Loucy (cell line): Measurements from ENCODE around the gene PSPN.

Experiments
- H2AFZ ChIP-seq: fragments of 200-600 bp; sonication (generic); 2 replicates; pipeline ENCODE4 v1.6.0; 2016; ENCODE audit warnings: antibody characterized with exemption, mild to moderate bottlenecking, low read length, moderate library complexity
- H3F3A ChIP-seq: fragments of 200-600 bp; 2 replicates; pipeline ENCODE4 v1.6.0; 2016; ENCODE audit warnings: antibody characterized with exemption, low read depth, mild to moderate bottlenecking
- H3K27me3 ChIP-seq: fragments of 200-600 bp; sonication (generic); 2 replicates; pipeline ENCODE4 v1.6.1; 2014; ENCODE audit warnings: low read length, mild to moderate bottlenecking; ENCODE audit not compliant: insufficient read depth, poor library complexity, severe bottlenecking
- H3K36me3 ChIP-seq: fragments of 200-600 bp; sonication (generic); 2 replicates; pipeline ENCODE4 v1.6.1; 2016; ENCODE audit warnings: low read length; ENCODE audit not compliant: insufficient read depth
- H3K4me1 ChIP-seq: fragments of 200-600 bp; sonication (generic); 2 replicates; pipeline ENCODE4 v1.5.1; 2014; ENCODE audit warnings: low read length, mild to moderate bottlenecking; ENCODE audit not compliant: insufficient read depth, poor library complexity, severe bottlenecking
- H3K4me2 ChIP-seq: fragments of 200-600 bp; sonication (generic); 2 replicates; pipeline ENCODE4 v1.6.0; 2014; ENCODE audit warnings: antibody characterized with exemption, low read length, low read depth, mild to moderate bottlenecking; ENCODE audit not compliant: poor library complexity, severe bottlenecking
- H3K4me3 ChIP-seq: fragments of 200-600 bp; sonication (generic); 2 replicates; pipeline ENCODE4 v1.5.1; 2014; ENCODE audit warnings: low read length, mild to moderate bottlenecking, mixed read lengths; ENCODE audit not compliant: poor library complexity, severe bottlenecking
- H3K79me2 ChIP-seq: fragments of 200-600 bp; sonication (generic); 2 replicates; pipeline ENCODE4 v1.6.1; 2014; ENCODE audit warnings: low read length; ENCODE audit not compliant: insufficient read depth
- H3K9ac ChIP-seq: fragments of 200-600 bp; sonication (generic); 2 replicates; pipeline ENCODE4 v1.6.0; 2014; ENCODE audit warnings: mild to moderate bottlenecking, low read depth, low read length, moderate library complexity; ENCODE audit not compliant: poor library complexity, severe bottlenecking
- H3K9me2 ChIP-seq: fragments of 200-600 bp; sonication (generic); replicated peaks from 2 replicates; pipeline ENCODE4 v1.6.1; 2016; ENCODE audit warnings: low read depth, low read length, mixed read lengths
- H3K9me3 ChIP-seq: fragments of 200-600 bp; sonication (generic); 2 replicates; pipeline ENCODE4 v1.6.1; 2014; ENCODE audit warnings: mild to moderate bottlenecking, antibody characterized with exemption, low read length, low read depth; ENCODE audit not compliant: insufficient read depth
- H4K20me1 ChIP-seq: fragments of 200-600 bp; sonication (generic); 2 replicates; pipeline ENCODE4 v1.6.0; 2014; ENCODE audit warnings: antibody characterized with exemption, low read length, mild to moderate bottlenecking; ENCODE audit not compliant: insufficient read depth, poor library complexity, severe bottlenecking
- CTCF ChIP-seq: fragments of 200-600 bp; sonication (generic); conservative IDR thresholded peaks from 2 replicates; pipeline ENCODE4 v1.5.1; 2014; ENCODE audit warnings: mild to moderate bottlenecking, antibody characterized with exemption, low read length
- EZH2phosphoT487 ChIP-seq: fragments of 200-600 bp; IDR thresholded peaks from 2 replicates; pipeline ENCODE4 v1.6.1; 2018; ENCODE audit warnings: antibody characterized with exemption, mild to moderate bottlenecking, moderate library complexity, borderline replicate concordance

PSPN gene

GRCh38 chr19:6396305-6396704, 20.6 kb upstream of the PSPN start:
- no peaks in the 10 kb centered on the region for H3K27me3 ChIP-seq
- no peaks in the 10 kb centered on the region for H3K9me3 ChIP-seq
- H3K9ac ChIP-seq, result no peak overlapping the region
- no peaks in the 10 kb centered on the region for H3F3A ChIP-seq
- no peaks in the 10 kb centered on the region for H4K20me1 ChIP-seq
- no peak overlapping the region for H2AFZ ChIP-seq
- peaks cover 16% of the 10 kb centered on the region for H3K79me2 ChIP-seq
- H3K36me3 ChIP-seq, result no peaks in the 10 kb centered on the region
- TF ChIP-seq EZH2phosphoT487 (no peak), CTCF (no peak)
- no peak overlapping the region for H3K4me3 ChIP-seq
- no peak overlapping the region for H3K4me2 ChIP-seq
- peaks cover 13% of the 10 kb centered on the region for H3K4me1 ChIP-seq
- no peaks in the 10 kb centered on the region for H3K9me2 ChIP-seq

GRCh38 chr19:6394831-6395230, 19.1 kb upstream of the PSPN start:
- no peaks in the 10 kb centered on the region for H3F3A ChIP-seq
- H3K4me1 ChIP-seq, result peaks cover 13% of the 10 kb centered on the region
- no peak overlapping the region for H2AFZ ChIP-seq
- no peaks in the 10 kb centered on the region for H3K36me3 ChIP-seq
- no peaks in the 10 kb centered on the region for H3K27me3 ChIP-seq
- no peak overlapping the region for H3K4me3 ChIP-seq
- H4K20me1 ChIP-seq, result no peaks in the 10 kb centered on the region
- H3K4me2 ChIP-seq, result no peak overlapping the region
- H3K9me2 ChIP-seq, result no peaks in the 10 kb centered on the region
- no peak for TF ChIP-seq EZH2phosphoT487
- TF ChIP-seq CTCF, result no peak
- peaks cover 21% of the 10 kb centered on the region for H3K79me2 ChIP-seq
- no peak overlapping the region for H3K9ac ChIP-seq
- no peaks in the 10 kb centered on the region for H3K9me3 ChIP-seq

- H3K9me2 ChIP-seq, result no peaks in the 10 kb centered on the region
- no peaks in the 10 kb centered on the region for H3K27me3 ChIP-seq
Measured at GRCh38 chr19:6393983-6394412, 18.3 kb upstream of the PSPN start.

More at GRCh38 chr19:6393983-6394412, 18.3 kb upstream of the PSPN start:
- Histone ChIP-seq H3K79me2 (peaks cover 28% of the 10 kb centered on the region), H3K4me1 (peaks cover 13% of the 10 kb centered on the region), H3K9ac (peak overlapping the region; percentile 93), H3F3A (no peaks in the 10 kb centered on the region), H3K4me2 (peak overlapping the region; percentile 99), H4K20me1 (no peaks in the 10 kb centered on the region), H2AFZ (peak overlapping the region; percentile 97), H3K4me3 (peak overlapping the region; percentile 81), H3K36me3 (no peaks in the 10 kb centered on the region), H3K9me3 (no peaks in the 10 kb centered on the region)
- TF ChIP-seq EZH2phosphoT487 (no peak), CTCF (no peak)
